HUES6 (cell line): ENCODE data around the gene MYO15B.

Experiments
- H3K27ac ChIP-seq: 2 replicates; pipeline ENCODE4 v1.7.0; 2013; ENCODE audit warnings: low read depth, mild to moderate bottlenecking, low read length, inconsistent platforms
- H3K27me3 ChIP-seq: 2 replicates; pipeline ENCODE4 v1.6.1; 2013; ENCODE audit warnings: low read length; ENCODE audit not compliant: control insufficient read depth, insufficient read depth
- H3K36me3 ChIP-seq: 2 replicates; pipeline ENCODE4 v1.6.1; 2013; ENCODE audit warnings: low read length; ENCODE audit not compliant: control insufficient read depth, insufficient read depth
- H3K4me1 ChIP-seq: 2 replicates; pipeline ENCODE4 v1.6.1; 2013; ENCODE audit warnings: low read length; ENCODE audit not compliant: control insufficient read depth, insufficient read depth
- H3K4me3 ChIP-seq: 2 replicates; pipeline ENCODE4 v1.5.1; 2013; ENCODE audit warnings: low read depth, low read length
- H3K9ac ChIP-seq: one replicate; pipeline ENCODE4 v1.6.1; 2013; ENCODE audit warnings: mild to moderate bottlenecking, low read length
- H3K9me3 ChIP-seq: 2 replicates; pipeline ENCODE4 v1.6.1; 2013; ENCODE audit warnings: low read depth, low read length; ENCODE audit not compliant: control insufficient read depth, insufficient read depth

Gene MYO15B

GRCh38 chr17:75594499-75595283 is 7.1 kb downstream of the MYO15B start:
- no peak overlapping the region for H3K9ac ChIP-seq
- H3K9me3 ChIP-seq, result no peaks in the 10 kb centered on the region
- H3K27ac ChIP-seq, result no peak overlapping the region
- H3K4me1 ChIP-seq, result no peaks in the 10 kb centered on the region; the same call in 1 of the 2 replicates
- H3K4me3 ChIP-seq, result no peak overlapping the region
- H3K27me3 ChIP-seq, result no peaks in the 10 kb centered on the region; the same call in 1 of the 2 replicates
- no peaks in the 10 kb centered on the region for H3K36me3 ChIP-seq

- Histone ChIP-seq H3K9ac (no peak overlapping the region), H3K4me3 (no peak overlapping the region), H3K9me3 (no peaks in the 10 kb centered on the region), H3K4me1 (no peaks in the 10 kb centered on the region), H3K27me3 (no peaks in the 10 kb centered on the region), H3K27ac (no peak overlapping the region), H3K36me3 (no peaks in the 10 kb centered on the region)
These were observed 7.8 kb downstream of the MYO15B start for GRCh38 chr17:75595284-75595919.

- H3K9ac ChIP-seq, result no peak overlapping the region
- H3K27me3 ChIP-seq, result no peaks in the 10 kb centered on the region
- no peaks in the 10 kb centered on the region for H3K4me1 ChIP-seq
- H3K27ac ChIP-seq, result no peak overlapping the region
- H3K4me3 ChIP-seq, result no peak overlapping the region
- no peaks in the 10 kb centered on the region for H3K36me3 ChIP-seq
- H3K9me3 ChIP-seq, result no peaks in the 10 kb centered on the region
These were observed 8.3 kb downstream of the MYO15B start for GRCh38 chr17:75595920-75596313.

- no peaks in the 10 kb centered on the region for H3K27me3 ChIP-seq
- H3K9me3 ChIP-seq, result no peaks in the 10 kb centered on the region
- no peaks in the 10 kb centered on the region for H3K36me3 ChIP-seq
- no peaks in the 10 kb centered on the region for H3K4me1 ChIP-seq
- H3K9ac ChIP-seq, result no peak overlapping the region
- H3K4me3 ChIP-seq, result no peak overlapping the region
- H3K27ac ChIP-seq, result no peak overlapping the region
These were observed 8.9 kb downstream of the MYO15B start for GRCh38 chr17:75596320-75597087.

GRCh38 chr17:75601057-75601987 is 13.7 kb downstream of the MYO15B start:
- Histone ChIP-seq H3K4me3 (no peak overlapping the region), H3K36me3 (no peaks in the 10 kb centered on the region), H3K27ac (no peak overlapping the region), H3K9ac (no peak overlapping the region), H3K9me3 (no peaks in the 10 kb centered on the region), H3K27me3 (no peaks in the 10 kb centered on the region), H3K4me1 (no peaks in the 10 kb centered on the region)

- Histone ChIP-seq H3K27ac (no peak overlapping the region), H3K27me3 (no peaks in the 10 kb centered on the region), H3K4me1 (no peaks in the 10 kb centered on the region), H3K36me3 (no peaks in the 10 kb centered on the region), H3K9ac (no peak overlapping the region), H3K9me3 (no peaks in the 10 kb centered on the region), H3K4me3 (no peak overlapping the region)
These were observed 15.0 kb downstream of the MYO15B start for GRCh38 chr17:75602644-75603043.

GRCh38 chr17:75603123-75603522 is 15.5 kb downstream of the MYO15B start:
- Histone ChIP-seq H3K27me3 (no peaks in the 10 kb centered on the region), H3K27ac (no peak overlapping the region), H3K4me1 (no peaks in the 10 kb centered on the region), H3K4me3 (no peak overlapping the region), H3K9me3 (no peaks in the 10 kb centered on the region), H3K9ac (no peak overlapping the region), H3K36me3 (no peaks in the 10 kb centered on the region)

GRCh38 chr17:75604034-75604695 is 16.6 kb downstream of the MYO15B start:
- Histone ChIP-seq H3K9me3 (no peaks in the 10 kb centered on the region), H3K9ac (no peak overlapping the region), H3K4me1 (no peaks in the 10 kb centered on the region), H3K4me3 (no peak overlapping the region), H3K27ac (no peak overlapping the region), H3K36me3 (no peaks in the 10 kb centered on the region), H3K27me3 (no peaks in the 10 kb centered on the region)

- no peaks in the 10 kb centered on the region for H3K27me3 ChIP-seq
- no peaks in the 10 kb centered on the region for H3K9me3 ChIP-seq
- no peak overlapping the region for H3K9ac ChIP-seq
- H3K4me3 ChIP-seq, result no peak overlapping the region
- no peak overlapping the region for H3K27ac ChIP-seq
- no peaks in the 10 kb centered on the region for H3K36me3 ChIP-seq
- no peaks in the 10 kb centered on the region for H3K4me1 ChIP-seq
These were observed 18.2 kb downstream of the MYO15B start for GRCh38 chr17:75605790-75606189.

GRCh38 chr17:75607086-75607485 is 19.5 kb downstream of the MYO15B start:
- Histone ChIP-seq H3K4me1 (no peaks in the 10 kb centered on the region), H3K36me3 (no peaks in the 10 kb centered on the region), H3K9ac (no peak overlapping the region), H3K27ac (no peak overlapping the region), H3K9me3 (no peaks in the 10 kb centered on the region), H3K4me3 (no peak overlapping the region), H3K27me3 (no peaks in the 10 kb centered on the region)
